Gastrocnemius medialis (tissue), 4 donors: Measurements from ENCODE around the gene ETF1.

ENCODE experiments used
- CTCF ChIP-seq, 5 experiments: fragments of 450-650 bp in 3 of 5; fragments of 200-600 bp in 2 of 5; sonication (generic) in 2 of 5; IDR thresholded peaks in 4 of 5; conservative IDR thresholded peaks in 1 of 5; 1 replicate in 4 of 5; 2 replicates in 1 of 5; pipeline ENCODE4 v1.5.1; 2016 to 2019; ENCODE audit warnings: antibody characterized with exemption in 5 of 5, mild to moderate bottlenecking in 3 of 5, moderate library complexity in 3 of 5
- POLR2A ChIP-seq, 2 donors: fragments of 450-650 bp; IDR thresholded peaks; one replicate each; pipeline ENCODE4 v1.6.1; 2017; ENCODE audit warnings: antibody characterized with exemption in 2 of 2, mild to moderate bottlenecking in 2 of 2, moderate library complexity in 2 of 2

- TF ChIP-seq CTCF (IDR thresholded peaks at IDR 0.05 in 4 of 5, conservative IDR thresholded peaks at IDR 0.05 in 1 of 5): no peak
- TF ChIP-seq POLR2A (IDR thresholded peaks at IDR 0.05): no peak
These were observed 34.4 kb upstream of the ETF1 start for GRCh38 chr5:138577452-138577851.
